MV-4-11 (cell line): ENCODE results near the gene RPS27L.
A peak's percentile ranks its signal among the peaks of the same experiment; 100 is the strongest.
"Not testable (repeated sequence)": the region's sequence is repeated elsewhere in the genome, so short reads cannot be mapped to it uniquely, and the experiment has no call there.

ENCODE experiments used
- DNase-seq: peaks from one replicate; lab custom pipeline; 2025; lab: John Stamatoyannopoulos, UW

Gene RPS27L

DNA sequence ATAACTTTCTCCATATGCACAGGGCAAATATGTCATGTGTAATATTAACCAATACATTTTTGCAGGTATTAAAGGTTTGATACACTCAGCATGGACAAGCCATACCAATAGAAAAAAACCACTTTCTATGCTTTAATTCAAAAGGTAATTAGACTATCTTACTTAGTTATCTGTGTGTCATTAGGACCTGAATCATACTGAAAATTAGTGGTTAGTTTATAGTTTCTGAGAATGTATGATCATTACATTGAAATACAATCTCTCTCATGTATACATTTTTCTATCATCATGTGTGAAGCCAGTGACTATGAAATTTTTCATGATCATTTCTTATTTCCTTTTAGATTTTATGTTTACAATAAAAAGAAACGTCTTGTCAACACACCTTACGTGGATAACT is 16.3 kb downstream of the RPS27L start:
- DNase-seq = no peak

DNA sequence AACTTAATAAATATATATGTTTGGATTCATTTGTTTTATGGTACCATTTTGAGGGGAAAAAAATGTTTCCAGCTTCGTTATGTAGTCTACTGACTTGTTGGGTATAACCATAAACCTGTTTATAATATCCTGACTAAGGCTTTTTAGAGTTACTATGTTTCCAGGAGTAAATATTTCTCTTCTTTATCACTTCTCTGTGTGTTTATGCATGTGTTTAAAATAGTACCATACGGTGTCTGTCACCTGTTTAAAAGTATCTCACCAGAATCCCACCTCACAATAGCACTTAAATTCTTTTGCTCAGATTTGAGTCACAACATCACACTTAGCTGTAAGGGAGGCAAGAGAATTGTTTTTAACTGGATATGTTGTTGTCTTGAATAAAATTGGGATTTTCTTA is 20.5 kb downstream of the RPS27L start:
- no peak for DNase-seq

DNA sequence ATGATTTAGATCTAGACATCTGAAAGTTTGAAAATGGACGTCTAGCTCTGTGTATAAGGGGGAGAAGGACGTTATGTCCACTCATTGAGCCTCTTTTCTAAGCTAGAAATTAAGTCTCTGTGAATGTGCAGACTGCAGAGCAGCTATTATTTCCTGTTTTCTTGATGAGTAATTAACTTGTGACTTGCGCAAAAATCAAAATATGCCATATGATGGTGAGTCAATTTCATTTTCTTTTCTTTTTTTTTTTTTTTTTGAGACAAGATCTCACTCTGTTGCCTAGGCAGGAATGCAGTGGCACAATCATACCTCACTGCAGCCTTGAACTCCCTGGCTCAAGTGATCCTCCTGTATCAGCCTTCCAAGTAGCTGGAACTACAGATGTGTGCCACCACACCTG is 21.5 kb downstream of the RPS27L start:
- DNase-seq = peak; percentile 82

DNA sequence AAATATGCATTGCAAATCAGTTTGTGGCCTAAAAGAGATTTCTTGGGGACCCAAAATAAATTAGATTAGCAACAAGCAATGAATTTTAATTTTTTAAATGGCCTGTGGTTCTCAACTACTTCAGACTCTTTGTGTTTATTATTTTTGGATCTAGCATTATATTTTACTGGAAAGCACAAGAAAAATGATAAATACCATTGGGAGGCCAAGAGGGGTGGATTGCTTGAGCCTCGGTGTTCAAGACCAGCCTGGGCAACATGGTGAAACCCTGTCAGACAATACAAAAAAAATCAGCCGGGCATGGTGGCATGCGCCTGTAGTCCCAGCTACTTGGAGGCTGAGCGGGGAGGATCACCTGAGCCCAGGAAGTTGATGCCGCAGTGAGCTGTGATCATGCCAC is 22.0 kb downstream of the RPS27L start:
- DNase-seq = no peak

DNA sequence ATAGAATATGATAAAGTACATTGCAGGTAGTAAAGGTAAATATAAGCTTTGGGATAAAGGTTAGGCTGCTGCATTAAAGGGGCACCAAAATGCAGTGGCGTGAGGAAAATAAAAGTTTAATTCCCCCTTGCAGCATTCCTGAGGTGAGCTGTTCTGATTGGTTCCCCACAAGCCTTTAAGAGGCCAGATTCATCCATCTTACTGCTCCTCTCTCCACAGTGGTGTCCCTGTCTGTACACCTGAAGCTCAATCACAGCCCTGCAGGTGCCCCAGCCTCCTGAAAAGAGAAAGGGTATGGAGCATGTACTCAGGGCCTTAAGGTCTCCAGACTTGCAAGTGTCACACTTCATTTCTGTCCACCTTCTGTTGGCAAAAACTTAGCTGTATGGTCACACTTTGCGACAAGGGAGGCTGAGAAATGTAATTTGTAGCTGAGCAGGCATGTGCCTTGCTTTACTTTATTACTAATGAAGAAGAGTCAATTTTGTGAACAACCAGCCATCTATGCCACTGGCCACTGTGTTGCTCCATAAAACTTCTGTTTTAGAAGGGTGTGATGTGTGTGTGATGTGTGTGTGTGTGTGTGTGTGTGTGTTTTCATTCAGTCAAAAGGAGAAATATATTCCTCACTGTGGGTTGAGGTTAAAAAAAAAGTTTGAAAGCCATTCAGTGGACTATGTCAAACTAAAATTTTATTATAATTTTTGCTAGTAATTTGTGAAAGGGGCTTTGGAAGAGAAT is 22.9 kb downstream of the RPS27L start:
- no peak for DNase-seq

DNA sequence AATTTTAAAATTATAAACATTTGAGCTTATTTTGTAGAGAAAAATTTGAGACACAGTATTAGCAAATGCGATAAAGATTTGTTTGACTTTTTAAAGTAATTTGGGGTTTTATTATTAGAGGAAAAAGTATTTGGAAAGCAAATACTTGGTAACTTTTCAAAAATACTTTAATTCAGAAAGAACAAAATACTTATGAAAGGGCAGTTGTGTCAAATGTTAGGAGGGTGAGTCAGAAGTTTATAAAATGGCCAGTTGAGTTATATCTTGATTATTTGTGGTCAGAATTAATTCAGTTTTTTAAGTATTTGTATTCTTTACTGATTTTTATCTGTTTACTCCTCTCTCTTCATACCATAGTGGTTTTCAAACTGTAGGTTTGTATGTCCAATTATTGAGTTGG is 23.5 kb downstream of the RPS27L start:
- no peak for DNase-seq

DNA sequence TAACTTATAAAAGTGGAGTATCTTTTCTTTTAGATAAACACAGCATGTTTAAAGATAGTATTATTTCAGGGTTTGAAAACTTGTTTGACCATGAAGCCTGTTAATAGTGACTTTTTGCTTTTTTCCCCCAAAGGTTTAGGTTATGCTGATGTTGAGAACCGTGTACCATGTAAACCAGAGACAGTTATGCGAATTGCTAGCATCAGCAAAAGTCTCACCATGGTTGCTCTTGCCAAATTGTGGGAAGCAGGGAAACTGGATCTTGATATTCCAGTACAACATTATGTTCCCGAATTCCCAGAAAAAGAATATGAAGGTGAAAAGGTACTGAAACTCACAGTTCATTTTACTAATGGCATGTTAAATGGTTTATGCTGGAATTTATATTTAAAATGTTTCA is 30.6 kb downstream of the RPS27L start:
- no peak for DNase-seq

DNA sequence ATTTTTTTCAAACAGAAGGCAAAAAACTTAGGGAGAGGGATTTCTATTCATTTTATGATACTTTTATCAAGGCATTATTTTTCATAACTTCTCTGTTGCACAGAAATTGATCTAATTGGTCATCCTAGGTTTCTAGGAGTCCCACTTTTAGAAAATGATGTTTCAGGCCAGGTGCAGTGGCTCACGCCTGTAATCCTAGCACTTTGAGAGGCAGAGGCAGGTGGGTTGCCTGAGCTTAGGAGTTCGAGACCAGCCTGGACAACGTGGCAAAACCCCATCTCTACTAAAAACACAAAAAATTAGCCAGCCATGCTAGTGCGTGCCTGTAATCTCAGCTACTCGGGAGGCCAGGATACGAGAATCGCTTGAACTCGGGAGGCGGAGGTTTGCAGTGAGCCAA is 32.8 kb downstream of the RPS27L start:
- no peak for DNase-seq

DNA sequence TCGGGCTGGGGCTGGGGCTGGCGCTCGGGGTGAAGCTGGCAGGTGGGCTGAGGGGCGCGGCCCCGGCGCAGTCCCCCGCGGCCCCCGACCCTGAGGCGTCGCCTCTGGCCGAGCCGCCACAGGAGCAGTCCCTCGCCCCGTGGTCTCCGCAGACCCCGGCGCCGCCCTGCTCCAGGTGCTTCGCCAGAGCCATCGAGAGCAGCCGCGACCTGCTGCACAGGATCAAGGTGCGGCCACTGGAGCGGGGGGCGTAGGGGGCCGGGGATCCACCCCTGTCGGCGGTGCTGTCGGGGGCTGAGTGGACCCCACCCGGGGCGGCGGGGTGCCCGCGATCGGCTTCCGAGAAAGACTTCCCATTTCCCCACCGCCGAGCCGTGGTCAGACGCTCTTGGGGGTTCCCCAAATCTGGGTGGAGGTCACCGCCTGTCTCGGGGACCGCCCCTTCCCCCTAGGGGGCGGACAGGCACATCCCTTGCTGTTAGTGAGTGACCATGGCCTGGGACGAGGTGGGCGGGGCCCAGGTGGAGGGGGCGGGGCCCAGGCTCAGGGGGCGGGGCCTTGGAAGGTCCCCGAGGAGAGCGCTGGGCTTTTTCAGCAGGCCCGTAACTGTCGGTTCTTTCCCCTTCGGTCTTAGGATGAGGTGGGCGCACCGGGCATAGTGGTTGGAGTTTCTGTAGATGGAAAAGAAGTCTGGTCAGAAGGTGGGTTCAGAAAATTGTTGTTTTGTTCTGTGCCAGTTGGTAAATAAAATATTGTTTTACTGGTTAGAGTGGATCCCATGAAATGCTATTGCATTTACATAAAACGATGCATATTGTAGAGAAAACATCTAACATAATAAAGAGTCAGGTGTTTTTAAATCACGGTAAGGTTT is 35.0 kb downstream of the RPS27L start:
- peak; percentile 71 for DNase-seq

DNA sequence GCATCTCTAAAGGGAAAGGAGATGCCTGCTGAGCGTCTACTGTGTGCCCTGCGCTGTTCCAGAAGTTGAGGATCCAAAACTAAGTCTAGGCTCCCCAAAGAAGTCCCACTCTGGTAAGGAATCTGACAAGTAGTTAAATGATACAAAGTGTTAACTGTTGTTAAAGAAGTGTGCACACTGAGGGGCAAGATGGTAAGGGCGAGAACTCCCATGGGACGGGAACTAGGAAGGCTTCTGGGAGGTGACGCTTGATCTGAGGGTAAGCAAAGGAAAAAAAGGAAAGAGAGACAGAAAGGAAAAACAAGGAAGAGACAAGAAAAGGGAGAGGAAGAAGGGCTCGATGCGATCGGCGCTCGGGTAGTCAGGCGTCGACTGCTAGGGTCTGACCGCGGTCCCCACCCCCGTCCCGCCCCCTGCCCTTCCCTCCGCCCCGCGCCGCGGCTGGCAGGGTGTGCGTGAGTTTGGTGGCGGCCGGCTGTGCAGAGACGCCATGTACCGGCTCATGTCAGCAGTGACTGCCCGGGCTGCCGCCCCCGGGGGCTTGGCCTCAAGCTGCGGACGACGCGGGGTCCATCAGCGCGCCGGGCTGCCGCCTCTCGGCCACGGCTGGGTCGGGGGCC is 35.8 kb downstream of the RPS27L start, which contains the start of gene LACTB:
LACTB (plus strand) TSS at position 480 of the 620 bp plus-strand sequence; CDS start at position 491, 11 bp downstream.
- DNase-seq = peak; percentile 78

DNA sequence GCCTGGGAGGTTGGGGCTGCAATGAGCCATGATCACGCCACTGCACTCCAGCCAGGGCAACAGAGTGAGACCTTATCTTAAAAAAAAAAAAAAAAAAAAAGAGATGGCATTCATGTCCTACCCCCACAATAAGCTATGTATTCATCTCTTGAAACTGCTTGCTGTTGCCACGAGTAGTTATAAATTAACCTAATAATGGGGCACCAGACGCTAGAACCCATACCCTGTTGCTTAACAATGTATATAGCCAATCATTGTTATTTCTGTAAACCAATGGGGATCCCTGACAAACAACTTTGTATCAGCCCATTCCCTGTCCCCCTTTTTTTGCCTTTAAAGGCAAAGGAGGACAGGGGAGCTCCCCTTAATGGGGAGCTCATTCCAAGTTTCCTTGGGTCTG is 38.4 kb downstream of the RPS27L start:
- no peak for DNase-seq

DNA sequence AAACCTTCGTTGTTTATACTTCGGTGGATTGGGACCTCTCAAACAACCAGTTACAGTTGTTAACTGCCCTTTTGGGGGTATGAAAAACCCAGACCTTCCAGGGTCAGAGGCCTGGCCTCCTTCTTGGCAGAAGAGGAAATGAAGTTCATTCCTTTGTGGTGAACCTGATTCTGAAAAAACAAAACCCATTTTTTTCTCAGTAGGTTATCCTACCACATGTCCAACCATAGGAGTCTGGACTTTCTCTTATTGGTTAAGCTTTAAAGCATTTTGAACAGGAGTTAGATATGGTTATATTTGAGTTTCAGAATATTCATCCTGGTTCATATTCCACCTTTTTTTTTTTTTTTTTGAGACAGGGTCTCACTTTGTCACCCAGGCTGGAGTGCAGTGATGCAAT is 42.8 kb downstream of the RPS27L start:
- no peak for DNase-seq

DNA sequence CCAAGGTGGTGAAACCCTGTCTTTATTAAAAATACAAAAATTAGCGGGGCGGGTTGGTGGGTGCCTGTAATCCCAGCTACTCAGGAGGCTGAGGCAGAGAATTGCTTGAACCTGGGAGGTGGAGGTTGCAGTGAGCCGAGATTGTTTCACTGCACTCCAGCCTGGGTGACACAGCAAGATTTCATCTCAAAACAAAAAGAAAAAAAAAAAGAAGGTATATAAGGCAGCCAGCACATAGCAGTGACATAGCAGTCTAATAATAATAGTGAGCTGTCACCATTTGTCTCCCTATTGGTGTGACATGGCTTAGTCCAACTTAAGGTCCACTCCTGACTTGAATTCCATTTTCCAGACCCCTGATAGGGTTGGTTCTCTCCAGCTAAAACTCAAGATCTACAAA is 44.4 kb downstream of the RPS27L start:
- DNase-seq = no peak

DNA sequence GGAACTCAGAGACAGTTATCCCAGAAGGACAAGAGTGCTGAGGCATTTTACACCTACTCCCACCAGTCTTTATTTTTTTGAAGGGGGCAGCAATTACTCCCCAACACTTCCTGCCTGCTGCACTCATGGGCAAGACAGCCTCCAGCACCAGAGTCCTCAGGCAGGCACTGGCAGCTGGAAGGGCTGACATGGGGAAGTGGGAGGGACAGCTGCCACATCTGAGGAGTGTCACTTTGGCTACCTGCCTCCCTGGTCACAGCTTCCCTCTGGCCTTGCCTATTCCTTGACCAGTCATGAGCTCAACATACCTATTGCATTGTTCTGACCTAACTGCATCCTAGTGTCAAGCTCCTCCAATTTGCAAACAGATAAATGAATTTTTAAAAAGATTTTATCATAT is 45.8 kb downstream of the RPS27L start:
- no peak for DNase-seq

DNA sequence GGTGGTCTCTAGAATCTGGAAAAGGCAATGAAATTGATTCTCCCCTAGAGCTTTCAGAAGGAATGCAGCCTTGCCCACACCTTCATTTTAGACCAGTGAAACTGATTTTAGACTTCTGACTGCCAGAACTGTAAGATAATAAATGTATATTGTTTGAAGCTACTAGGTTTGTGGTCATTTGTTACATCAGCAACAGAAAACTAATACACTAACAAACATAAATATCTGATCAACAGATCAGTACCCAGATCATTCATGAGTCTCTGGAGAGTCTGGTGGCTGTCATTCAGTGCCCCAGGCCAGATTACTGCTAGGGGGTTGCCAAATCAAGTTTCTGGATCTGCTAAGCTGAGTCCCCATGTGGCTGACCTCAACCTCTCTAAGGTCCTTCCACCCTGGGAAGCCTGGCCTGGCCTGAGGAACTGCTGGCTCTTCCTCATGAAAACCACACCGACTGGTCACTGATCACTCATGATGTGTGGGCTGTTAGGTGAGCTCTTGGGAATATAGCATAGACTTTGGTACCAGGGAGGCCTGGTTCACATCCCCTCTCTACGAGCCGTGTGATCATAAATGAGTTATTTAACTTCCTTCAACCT is 46.8 kb downstream of the RPS27L start:
- no peak for DNase-seq

DNA sequence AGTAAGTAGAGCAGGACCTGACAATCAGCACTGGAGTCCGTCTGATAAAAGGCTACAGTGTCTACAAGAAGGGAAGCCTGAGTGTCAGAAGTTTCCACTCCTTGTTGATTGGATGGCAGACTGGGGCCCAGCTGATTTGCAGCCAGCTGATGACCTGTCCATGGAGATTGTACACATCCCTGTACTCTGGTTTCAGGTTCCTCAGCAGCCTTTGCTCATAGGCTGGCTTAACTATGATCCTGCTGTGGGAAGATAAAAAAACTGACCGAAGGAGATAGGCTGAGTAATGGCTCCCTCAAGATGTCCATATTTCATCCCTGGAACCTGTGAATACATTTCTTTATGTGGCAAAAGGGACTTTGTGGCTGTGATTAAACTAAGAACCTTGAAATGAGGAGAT is 47.4 kb downstream of the RPS27L start:
- no peak for DNase-seq

DNA sequence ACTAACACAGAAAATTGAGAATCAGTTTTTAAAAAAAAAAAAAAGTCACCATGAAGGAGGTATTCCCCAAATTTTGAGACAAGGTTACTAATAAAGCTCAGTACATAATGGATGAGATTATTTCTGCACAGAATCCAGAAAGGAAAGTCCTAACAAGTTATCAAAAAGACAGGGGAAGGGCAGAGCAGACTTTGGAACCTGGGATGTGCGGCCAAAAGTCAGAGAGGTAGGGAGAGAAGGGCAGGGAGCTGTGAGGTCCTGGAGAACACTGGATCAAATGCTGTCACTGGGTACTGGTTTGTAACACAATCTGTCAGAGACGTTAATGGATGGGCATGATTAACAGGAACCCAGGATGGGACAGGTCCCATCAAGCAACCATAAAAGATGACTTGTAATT is 47.8 kb downstream of the RPS27L start:
- DNase-seq = no peak

DNA sequence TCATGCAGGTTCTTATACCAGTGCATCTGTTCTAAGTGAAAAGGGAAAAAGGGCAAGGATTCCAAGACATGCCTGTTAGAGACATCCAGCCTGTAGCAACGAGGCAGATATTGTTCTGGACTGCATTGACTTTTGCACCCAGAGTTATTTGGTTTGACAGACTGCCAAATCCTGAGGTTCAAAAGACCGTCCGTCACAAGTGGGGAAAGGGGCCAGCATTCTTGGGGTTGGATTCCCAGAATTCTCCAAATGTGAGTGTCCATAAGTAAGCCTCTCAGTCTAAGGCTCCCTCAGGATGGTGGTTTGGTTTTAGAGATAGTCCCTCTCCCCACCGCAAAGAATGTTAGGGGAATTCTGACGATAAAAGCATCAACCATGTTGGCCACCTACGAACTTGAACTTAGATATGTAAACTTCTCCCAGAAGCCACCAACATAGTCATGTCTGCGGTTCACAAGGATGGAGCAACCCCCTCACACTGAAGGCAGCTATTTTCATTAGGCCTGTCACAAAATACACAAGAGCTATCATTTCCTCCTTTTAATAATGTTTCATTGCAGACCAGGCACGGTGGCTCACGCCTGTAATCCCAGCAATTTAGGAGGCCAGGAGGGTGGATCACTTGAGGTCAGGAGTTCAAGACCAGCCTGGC is 49.3 kb downstream of the RPS27L start:
- peak; percentile 81 for DNase-seq

DNA sequence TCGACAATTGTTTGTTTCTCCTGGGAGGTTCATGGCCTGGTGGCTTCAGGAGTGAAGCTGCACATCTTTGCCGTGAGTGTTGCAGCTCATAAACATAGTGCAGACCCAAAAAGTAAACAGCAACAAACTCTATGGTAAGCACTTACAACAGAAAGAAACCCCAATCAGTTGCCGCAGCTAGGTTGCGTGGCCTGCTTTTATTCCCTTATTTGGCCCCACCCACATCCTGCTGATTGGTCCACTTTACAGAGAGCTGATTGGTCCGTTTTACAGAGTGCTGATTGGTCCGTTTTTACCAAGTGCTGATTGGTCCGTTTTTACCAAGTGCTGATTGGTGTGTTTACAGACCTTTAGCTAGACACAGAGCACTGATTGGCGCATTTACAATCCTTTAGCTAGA is 51.9 kb downstream of the RPS27L start:
- DNase-seq = peak; percentile 62

DNA sequence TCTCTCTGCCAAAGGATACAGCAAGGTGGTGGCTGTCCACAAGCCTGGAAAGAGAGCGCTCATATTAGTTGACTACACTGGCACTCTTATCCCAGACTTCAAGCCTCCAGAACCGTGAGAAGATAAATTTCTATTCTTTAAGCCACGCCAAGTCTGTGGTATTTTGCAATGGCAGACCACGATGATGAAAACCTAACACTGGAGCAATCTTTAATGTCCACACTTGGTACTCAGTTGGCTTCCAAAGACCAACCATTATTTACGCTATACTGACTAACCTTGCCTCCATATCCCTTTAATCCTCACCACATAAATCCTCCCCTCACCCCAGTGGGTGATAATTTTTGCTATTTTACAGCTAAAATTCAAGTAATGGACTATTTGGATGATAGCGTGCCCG is 52.5 kb downstream of the RPS27L start:
- DNase-seq = peak; percentile 82

DNA sequence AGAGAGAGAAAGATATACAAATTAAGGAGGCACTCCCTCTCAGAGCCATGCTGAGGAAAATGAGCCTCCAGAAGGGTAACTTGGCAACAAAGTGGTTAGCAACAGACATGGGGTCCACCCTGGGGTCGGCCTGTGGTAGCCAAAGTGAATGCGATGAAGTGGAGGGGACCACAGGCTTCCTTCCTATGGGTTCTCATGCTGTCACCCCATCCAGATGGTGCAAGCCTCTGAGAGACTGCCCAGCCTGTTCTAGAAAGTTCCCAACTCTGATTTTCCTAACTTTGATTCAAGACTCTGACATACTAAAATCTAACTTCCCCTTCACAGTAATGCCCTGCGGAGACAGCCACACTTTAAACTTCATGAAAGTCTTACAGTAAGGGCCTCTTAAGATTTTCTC is 53.9 kb downstream of the RPS27L start:
- peak; percentile 58 for DNase-seq

DNA sequence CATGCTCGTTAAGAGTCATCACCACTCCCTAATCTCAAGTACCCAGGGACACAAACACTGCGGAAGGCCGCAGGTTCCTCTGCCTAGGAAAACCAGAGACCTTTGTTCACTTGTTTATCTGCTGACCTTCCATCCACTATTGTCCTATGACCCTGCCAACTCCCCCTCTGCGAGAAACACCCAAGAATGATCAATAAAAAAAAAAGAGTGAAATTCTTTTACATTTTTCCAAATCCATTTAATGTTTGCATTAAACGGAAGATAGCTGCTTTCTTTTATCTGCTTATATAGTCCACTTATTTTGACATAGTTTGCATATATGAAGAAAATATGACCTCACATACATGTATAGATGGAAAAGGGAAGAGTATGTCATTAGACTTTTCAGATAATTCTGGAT is 57.7 kb downstream of the RPS27L start:
- DNase-seq = not testable (repeated sequence)
